MCF 10A (cell line): ENCODE data around the gene APBB2. TPM values are rescaled to one million over a fixed set of nuclear protein-coding genes. Genes with fewer than 3 reads are reported as not detected.

Experiments
- BruUV-seq: library from RNA; stranded (reverse); fragments of 400-500 nt; replicated peaks from 2 replicates; lab custom pipeline; 2021; lab: Mats Ljungman, UMichigan
- CTCF ChIA-PET: fragments of 300-600 bp; sonication (Branson Sonifier 250); formaldehyde crosslinking; extraction: SDS; loops from one replicate; lab custom pipeline; 2021; ENCODE audit warnings: antibody characterized with exemption, inconsistent platforms; lab: Yijun Ruan, JAX
- POLR2A ChIA-PET: fragments of 300-600, 350-650 bp; sonication (Branson Sonifier 250); formaldehyde crosslinking; extraction: SDS; loops from one replicate; lab custom pipeline; 2020; ENCODE audit warnings: antibody characterized with exemption, inconsistent platforms; lab: Yijun Ruan, JAX
- DNase-seq: peaks from one replicate; pipeline ENCODE4 v3.0.0-alpha.2; 2018; ENCODE audit not compliant: unreplicated experiment
- H3K27ac Mint-ChIP-seq: one replicate; pipeline ENCODE4 v1.8.0; 2022; ENCODE audit warnings: mild to moderate bottlenecking, low read depth, mixed read lengths; ENCODE audit not compliant: unreplicated experiment
- H3K27me3 Mint-ChIP-seq: one replicate; pipeline ENCODE4 v1.8.0; 2022; ENCODE audit warnings: mixed read lengths; ENCODE audit not compliant: insufficient read depth, unreplicated experiment
- H3K36me3 Mint-ChIP-seq: one replicate; pipeline ENCODE4 v1.8.0; 2022; ENCODE audit warnings: mild to moderate bottlenecking, moderate library complexity, mixed read lengths; ENCODE audit not compliant: insufficient read depth, unreplicated experiment
- H3K4me1 Mint-ChIP-seq: one replicate; pipeline ENCODE4 v1.8.0; 2022; ENCODE audit warnings: mixed read lengths; ENCODE audit not compliant: insufficient read depth, unreplicated experiment
- H3K4me3 Mint-ChIP-seq: one replicate; pipeline ENCODE4 v1.8.0; 2022; ENCODE audit warnings: mild to moderate bottlenecking, moderate library complexity, mixed read lengths; ENCODE audit not compliant: unreplicated experiment
- H3K9me3 Mint-ChIP-seq: one replicate; pipeline ENCODE4 v1.8.0; 2022; ENCODE audit warnings: mixed read lengths; ENCODE audit not compliant: unreplicated experiment
- intact Hi-C: fragments of 100-400 bp; cut with micrococcal nuclease; formaldehyde crosslinking; loops from 2 replicates; pipeline ENCODE4 v1.14.1; 2022
- total RNA-seq: library from RNA; stranded (reverse); gene quantifications from 2 replicates; pipeline ENCODE4 v1.2.3, GENCODE V29; 2022
- TF ChIP-seq, protein P1 (sequence below): fragments of 200-600 bp; IDR thresholded peaks from one replicate; pipeline ENCODE4 v1.8.0; 2022; ENCODE audit warnings: antibody characterized with exemption, mild to moderate bottlenecking; ENCODE audit not compliant: unreplicated experiment

Gene APBB2
- total RNA-seq, 1 experiment from 2014 or later, result 201 TPM

DNA sequence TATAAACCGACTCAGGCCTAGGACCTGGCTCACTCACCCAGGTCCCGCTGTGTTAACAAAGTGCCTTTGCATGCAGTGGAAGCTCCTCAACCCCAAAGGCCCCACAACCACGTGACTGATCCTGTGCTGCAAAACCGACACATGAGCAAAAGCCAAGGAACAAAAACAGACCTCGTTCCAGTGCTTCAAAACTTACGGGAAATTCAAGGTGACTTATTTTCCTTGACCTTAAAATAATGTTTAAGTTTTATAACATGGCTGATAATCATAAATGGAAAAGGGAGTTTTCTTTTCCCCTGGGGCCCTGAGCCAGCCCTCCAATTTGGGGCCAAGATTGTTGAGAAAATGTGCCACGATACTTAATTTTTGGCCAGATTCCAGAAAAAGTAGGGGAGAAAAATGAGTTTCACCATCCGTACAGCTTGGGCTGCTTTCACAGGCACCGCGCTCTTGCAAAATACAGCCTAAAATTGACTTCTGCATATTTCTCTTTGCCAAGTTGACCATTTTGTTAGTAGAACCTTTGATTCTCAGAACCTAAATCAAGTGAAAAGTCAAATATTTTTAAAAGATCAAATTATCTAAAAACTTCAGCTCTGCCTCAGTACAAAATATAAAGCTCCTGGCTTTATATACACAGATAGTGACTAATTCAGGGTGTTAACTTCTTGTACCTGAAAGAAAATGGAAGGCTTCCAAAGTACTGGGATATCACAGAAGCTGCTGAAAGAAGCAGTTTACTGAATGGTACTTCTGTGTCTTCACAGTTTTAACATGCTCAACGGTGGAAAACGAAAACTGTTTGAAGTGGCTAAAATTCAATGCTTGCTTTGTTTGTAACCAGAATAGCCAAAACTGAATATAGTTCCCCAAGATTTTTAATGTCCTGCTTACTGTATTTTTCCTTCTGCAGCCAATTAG is 93.8 kb downstream of the APBB2 start:
- peak overlapping the region; percentile 77 for H3K4me3 Mint-ChIP-seq
- TF ChIP-seq, protein P1, sequence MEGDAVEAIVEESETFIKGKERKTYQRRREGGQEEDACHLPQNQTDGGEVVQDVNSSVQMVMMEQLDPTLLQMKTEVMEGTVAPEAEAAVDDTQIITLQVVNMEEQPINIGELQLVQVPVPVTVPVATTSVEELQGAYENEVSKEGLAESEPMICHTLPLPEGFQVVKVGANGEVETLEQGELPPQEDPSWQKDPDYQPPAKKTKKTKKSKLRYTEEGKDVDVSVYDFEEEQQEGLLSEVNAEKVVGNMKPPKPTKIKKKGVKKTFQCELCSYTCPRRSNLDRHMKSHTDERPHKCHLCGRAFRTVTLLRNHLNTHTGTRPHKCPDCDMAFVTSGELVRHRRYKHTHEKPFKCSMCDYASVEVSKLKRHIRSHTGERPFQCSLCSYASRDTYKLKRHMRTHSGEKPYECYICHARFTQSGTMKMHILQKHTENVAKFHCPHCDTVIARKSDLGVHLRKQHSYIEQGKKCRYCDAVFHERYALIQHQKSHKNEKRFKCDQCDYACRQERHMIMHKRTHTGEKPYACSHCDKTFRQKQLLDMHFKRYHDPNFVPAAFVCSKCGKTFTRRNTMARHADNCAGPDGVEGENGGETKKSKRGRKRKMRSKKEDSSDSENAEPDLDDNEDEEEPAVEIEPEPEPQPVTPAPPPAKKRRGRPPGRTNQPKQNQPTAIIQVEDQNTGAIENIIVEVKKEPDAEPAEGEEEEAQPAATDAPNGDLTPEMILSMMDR, result no peak
- ChIA-PET POLR2A (interaction anchor here (0.5 to 14.6 kb wide), 30 partner anchors 16 to 184 kb away, joined by 3 to 462 read pairs (median 5); partner anchors contain the start of gene APBB2), CTCF (interaction anchor here (0.6 to 4.7 kb wide), 7 partner anchors 24 to 391 kb away, joined by 3 to 31 read pairs (median 4); partner anchors contain the start of gene APBB2)
- BruUV-seq, result TSS peak; percentile 52
- no peaks in the 10 kb centered on the region for H3K9me3 Mint-ChIP-seq
- H3K4me1 Mint-ChIP-seq, result peaks cover 60% of the 10 kb centered on the region
- H3K27ac Mint-ChIP-seq, result peak overlapping the region; percentile 92
- intact Hi-C loops, result loop anchor here (1.0 to 5.0 kb wide), 4 partner anchors 34 to 193 kb away; no protein-coding TSS in a partner anchor
- peak; percentile 91 for DNase-seq
- H3K27me3 Mint-ChIP-seq, result no peaks in the 10 kb centered on the region
- H3K36me3 Mint-ChIP-seq, result peaks cover 57% of the 10 kb centered on the region

DNA sequence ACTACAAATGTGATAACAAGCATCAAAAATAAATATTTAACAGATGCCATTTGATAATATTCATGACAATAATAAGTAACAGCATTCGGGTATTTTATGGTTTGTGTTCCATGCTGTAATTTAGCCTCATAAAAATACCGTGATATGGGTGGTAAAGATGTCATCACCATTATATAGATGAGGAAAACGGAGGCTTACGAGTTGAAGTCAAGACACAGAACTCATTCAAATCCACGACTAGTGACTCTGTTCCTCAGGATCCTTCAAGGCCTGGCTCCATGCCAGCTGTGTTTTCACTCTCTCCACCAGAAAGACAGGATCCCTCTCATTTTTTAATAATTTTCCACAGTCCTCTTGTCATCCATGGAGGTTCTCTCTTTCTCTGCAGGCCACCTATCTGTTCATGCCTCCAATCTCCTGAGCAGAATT is 94.5 kb downstream of the APBB2 start:
- peak overlapping the region; percentile 92 for H3K27ac Mint-ChIP-seq
- intact Hi-C loops, result loop anchor here (1.0 to 5.0 kb wide), 4 partner anchors 35 to 193 kb away; no protein-coding TSS in a partner anchor
- peak overlapping the region; percentile 77 for H3K4me3 Mint-ChIP-seq
- peaks cover 53% of the 10 kb centered on the region for H3K4me1 Mint-ChIP-seq
- BruUV-seq, result TSS peak; percentile 32
- CTCF ChIA-PET, result interaction anchor here (0.6 to 4.7 kb wide), 7 partner anchors 13 to 98 kb away, joined by 3 to 31 read pairs (median 4); partner anchors contain the start of gene APBB2
- no peaks in the 10 kb centered on the region for H3K9me3 Mint-ChIP-seq
- TF ChIP-seq, protein P1, result no peak
- DNase-seq, result no peak
- POLR2A ChIA-PET, result interaction anchor here (0.5 to 14.6 kb wide), 28 partner anchors 9 to 272 kb away, joined by 3 to 462 read pairs (median 6); partner anchors contain the start of gene APBB2
- H3K27me3 Mint-ChIP-seq, result no peaks in the 10 kb centered on the region
- peaks cover 62% of the 10 kb centered on the region for H3K36me3 Mint-ChIP-seq

DNA sequence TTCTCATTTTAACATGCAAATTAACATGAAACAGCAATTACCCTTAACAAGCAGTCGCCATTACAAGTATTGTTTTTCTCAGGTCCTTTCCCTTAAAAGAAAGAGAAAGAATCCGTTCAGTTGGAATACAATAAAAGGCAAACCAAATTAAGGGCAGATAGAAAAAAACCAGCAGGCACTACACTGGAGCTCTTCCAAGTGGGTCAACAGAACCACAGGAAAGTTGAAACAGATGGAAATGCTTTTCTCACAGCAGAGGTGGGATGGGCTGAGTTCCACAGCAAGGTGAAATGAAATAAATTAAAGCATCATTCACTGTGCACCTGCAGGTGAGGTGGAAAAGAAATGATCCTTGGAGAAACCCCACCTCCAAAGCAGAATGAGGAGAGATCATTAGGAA is 102.6 kb downstream of the APBB2 start:
- POLR2A ChIA-PET, result no interaction called here

More for the DNA sequence above, 102.6 kb downstream of the APBB2 start:
- no peak overlapping the region for H3K4me3 Mint-ChIP-seq
- no peaks in the 10 kb centered on the region for H3K9me3 Mint-ChIP-seq
- no peak overlapping the region for H3K27ac Mint-ChIP-seq
- CTCF ChIA-PET, result interaction anchor here (1.5 kb wide), 1 partner anchor 94 kb away, joined by 3 read pairs; no protein-coding TSS in a partner anchor
- no peaks in the 10 kb centered on the region for H3K27me3 Mint-ChIP-seq
- H3K4me1 Mint-ChIP-seq, result peaks cover 8% of the 10 kb centered on the region
- TF ChIP-seq, protein P1, result no peak
- no peak for DNase-seq
- no TSS peak for BruUV-seq
- intact Hi-C loops, result no loop called here
- peaks cover 61% of the 10 kb centered on the region for H3K36me3 Mint-ChIP-seq
